Stimulated activated CD8-positive, alpha-beta memory T cell treated with anti-CD3 and anti-CD28 coated beads, Interleukin-7, amount 100 ng/mL, for 48 hours (primary cell): ENCODE data around the gene TMEM272.

Experiments
- DNase-seq, 2 donors: peaks; one replicate each; pipeline ENCODE4 v3.0.0-alpha.2; 2020; ENCODE audit warnings: low read depth in 1 of 2; ENCODE audit errors: extremely low read depth in 1 of 2

TMEM272 gene

DNA sequence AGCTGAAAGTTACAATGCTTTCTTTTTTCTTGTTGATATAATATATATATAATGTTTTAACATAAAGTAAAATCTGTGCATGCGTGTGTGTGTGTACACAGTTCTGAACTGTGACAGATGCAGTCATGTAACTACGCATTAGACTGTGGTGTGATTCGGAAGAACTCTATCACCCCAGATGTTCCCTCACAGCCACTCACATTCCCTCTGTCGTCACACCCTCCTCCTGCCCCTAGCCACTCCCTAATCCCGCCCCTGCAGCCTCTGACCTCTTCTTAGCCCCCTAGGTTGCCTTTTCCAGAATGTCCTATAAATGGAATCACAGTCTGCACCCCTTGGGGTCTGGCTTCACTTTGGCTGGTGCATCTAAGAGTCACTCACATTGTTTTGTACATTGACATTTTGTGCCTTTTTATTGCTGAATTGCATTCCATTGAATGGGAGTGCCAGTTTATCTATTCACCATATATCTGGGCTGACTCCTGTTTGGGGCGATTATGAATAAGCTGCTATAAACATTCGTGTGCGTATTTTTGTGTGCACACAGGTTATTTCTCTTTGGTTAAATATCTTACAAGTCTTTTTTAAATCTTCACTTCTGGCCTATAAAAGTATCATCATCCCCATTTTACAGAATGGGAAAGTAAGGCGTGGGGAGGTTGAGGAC, 61.4 kb downstream of the TMEM272 start:
- no peak for DNase-seq

DNA sequence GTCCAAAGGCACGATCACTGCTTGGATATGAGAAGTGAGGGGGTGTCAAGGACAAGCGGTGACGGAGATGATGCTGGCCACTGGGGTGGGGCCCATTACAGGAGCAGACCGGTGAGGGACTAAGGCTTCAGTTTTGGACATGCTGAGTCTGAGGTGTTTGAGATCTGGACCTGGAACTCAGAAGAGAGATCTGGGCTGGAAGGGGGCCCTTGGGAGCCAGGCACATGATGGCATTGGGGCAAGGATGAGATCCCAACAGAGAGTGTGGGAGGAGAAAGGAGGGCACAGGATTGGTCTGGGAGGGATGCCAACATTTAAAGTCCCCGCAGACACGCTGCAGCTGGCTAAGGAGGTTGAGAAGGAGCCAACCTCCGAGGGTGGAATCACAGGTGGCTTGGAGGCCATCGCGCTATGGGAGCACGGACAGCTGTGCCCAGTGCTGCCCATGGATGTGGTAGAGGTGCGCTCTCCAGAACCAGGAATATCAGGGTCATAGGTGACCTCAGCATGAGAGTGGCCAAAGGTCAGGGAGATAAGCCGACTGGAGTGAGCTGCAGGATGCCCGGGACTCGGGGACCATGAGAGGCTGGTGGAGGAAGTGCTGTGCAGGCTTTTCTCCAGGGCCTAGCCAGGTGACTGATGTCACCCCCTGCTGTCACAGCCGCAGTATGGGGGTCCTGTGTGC, 62.8 kb downstream of the TMEM272 start:
- no peak for DNase-seq

GRCh38 chr13:51781246-51782022, 63.5 kb downstream of the TMEM272 start:
- DNase-seq = no peak

- no peak for DNase-seq
These were observed 64.9 kb downstream of the TMEM272 start for GRCh38 chr13:51780099-51780498.

- DNase-seq = no peak
These were observed 66.6 kb downstream of the TMEM272 start for GRCh38 chr13:51778392-51778791.

GRCh38 chr13:51777921-51778320, 67.1 kb downstream of the TMEM272 start:
- no peak for DNase-seq

DNA sequence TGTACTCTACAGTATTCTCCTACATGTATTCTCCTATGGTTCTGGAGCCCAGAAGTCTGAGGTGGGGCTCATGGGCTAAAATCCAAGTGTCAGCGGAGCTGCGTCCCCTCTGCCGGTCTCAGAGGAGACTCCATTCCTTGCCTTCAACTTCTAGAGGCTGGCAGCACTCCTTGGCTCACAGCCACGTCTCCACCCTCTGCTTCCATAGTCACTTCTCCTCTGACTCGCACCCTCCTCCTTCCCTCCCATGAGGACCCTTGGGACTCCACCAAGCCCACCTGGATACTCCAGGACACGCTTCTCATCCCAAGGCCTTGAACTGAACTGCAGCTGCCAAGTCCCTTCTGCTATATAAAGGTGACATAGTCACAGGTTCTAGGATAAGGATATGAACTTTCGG, 68.8 kb downstream of the TMEM272 start:
- DNase-seq = no peak

DNA sequence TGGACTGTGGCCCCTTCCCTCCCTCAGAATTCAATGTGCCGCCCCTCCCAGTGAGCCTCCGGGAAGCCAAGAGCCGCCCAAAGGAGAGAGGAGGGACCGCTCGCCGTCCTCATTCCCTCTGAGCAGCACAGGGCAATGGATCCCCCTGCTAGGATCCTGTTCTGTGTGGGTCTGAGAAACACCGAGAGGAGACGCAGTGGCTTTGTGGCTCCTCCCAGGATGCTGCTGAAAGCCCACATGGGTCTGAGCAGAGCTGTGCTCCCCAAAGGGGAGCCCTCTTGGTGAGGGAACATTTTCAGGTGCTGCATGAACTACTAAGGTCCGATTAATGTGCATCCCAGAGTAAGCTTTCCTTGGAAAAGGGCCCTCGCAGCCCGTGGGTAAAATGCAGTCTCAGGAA, 71.5 kb downstream of the TMEM272 start:
- no peak for DNase-seq

DNA sequence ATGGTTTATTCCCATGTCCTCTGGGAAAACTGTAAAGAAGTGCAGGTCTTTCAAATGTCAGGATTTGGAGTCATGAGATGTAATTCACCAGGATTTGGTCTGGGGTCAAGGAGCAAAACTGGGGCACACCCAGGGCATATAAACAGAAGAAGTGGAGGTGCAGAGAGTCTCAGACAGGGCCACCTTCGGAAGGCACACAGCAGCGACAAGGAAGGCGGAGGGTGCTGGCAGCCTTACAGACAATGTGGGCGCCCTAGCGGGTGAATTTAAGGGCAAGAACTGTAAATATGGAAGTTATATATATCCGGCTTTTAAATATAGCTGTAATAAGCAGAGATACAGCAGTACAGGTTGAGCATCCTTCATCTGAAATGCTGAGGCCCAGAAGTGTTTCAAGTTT, 72.2 kb downstream of the TMEM272 start:
- no peak for DNase-seq

DNA sequence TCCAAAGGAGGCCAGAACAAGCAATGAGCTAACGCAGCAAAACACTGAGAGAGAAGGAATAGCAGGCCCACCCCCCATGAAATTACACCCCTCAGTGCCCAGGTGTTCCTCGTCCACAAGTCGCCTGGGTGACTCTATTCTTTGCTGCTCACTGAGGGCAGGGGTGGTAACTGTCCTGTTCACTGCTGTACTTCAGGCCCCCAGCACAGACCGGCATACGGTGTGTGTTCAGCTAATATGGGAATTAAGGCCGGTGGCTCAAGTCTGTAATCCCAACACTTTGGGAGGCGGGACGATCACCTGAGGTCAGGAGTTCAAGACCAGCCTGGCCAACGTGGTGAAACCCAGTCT, 72.9 kb downstream of the TMEM272 start:
- DNase-seq = no peak

DNA sequence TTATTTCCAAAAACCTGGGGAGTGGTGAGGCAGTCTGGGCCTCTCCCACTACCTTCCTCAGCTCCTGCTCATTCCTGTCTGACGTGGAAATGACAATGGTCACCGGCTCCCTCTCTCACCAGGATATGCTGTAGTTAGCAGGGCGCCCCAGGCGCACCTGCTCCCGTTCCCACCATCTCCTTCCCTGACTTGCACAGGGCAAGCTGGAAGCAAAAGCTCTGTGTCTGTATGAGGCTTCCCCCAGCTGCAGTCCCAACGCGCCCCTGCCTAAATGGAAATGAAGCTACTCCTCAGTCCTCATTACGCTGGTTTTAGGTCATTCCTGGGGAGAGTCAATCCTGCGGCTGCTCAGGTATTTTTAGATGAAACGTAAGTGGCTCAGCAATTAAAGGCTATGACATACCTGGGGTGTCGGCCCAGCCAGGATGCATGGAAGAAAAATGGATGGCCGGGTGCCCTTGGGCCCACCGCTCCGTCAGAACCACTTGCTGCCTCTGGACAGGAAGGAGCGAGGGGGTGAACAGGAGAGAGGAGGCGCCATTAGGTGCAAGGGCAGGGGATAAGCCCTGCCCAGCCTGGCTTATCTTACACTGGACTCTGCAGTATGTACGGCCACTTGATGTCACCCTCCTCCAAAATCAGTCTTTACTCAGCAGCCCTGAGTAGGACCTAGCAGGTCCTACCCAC, 73.4 kb downstream of the TMEM272 start:
- no peak for DNase-seq

DNA sequence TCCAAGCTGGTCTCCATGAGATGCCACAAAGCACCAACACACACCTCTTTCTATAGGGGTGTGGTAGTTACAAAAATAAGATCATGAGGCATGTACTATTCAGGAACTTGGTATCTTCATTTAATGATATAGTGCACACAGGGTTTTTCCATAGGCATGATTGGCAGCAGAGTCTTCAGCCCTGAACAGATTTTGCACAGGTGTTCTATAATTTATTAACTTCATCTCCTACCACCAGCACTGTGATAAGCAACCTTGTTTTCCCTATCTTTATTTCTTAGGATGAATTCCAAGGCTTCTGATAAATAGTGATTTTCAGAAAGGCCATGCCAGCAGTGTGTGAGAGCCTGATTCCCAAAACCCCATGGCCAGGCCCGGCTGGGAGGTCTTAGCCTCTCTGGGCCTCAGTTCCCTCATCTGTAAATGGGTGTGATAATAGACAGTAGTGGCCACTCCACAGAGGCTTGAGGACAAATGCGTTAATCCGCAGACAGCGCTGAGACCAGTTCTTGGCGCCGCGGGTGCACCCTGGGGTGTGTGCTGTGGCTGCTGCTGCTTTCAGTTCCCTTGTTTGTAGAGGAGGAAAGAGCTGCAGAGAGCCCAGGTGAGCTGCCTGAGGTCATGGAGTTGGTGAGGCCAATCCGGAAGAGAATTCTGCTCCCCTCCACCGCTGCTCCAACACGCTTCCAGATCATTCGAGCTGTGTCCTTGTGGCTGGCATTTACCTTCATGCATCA, 74.1 kb downstream of the TMEM272 start:
- DNase-seq = no peak

DNA sequence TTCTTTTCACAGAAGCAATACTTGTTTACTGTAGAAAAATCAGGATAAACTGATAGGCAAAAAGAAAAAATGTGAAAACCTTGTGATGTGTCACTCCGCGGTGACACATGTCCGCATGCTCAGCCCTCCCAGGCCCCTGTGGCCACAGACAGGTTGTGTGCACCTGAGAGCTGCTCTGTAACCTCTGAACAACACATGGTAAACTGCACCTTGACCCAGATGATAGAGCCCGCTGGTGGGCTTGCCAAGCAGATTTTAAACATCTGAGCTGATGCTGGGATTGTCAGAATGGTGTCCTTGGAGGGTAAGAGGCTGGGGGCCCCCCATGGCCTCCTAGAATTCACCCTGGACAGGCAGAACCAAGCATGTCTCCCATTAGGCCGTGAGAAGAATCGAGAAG, 74.8 kb downstream of the TMEM272 start:
- no peak for DNase-seq

DNA sequence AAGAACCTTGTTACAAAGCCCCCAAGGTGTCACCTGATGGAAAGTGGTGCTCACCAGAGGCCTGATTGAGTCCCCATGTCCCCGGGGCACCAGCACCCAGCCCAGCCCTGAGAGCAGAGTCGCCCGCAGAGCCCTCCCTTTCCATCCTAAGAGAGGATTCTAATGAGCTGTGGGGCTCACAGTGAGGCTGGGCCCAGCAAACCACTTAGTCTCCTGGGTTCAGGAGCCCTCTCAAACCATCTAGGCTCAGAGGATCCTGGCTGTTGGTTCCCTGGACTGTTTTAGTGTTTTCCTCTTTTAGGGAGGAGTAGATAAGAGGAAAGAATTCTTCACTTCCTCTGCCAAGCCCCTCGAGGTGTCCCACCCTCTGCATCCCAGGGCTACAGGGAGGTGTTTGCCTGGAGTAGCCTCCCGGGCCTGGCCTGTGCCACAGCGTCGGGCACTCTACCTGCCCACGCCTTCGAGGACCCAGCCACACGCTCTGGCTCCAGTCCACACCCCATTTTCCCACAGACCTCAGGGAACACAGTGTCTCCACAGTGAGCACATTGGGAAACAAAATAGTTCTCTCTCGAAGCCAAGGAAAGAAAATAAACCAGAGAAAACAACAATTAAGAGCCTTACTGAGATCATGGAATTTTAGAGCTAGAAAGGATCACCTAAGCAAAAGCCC, 75.4 kb downstream of the TMEM272 start:
- DNase-seq = no peak

GRCh38 chr13:51768976-51769375, 76.0 kb downstream of the TMEM272 start:
- DNase-seq = no peak

DNA sequence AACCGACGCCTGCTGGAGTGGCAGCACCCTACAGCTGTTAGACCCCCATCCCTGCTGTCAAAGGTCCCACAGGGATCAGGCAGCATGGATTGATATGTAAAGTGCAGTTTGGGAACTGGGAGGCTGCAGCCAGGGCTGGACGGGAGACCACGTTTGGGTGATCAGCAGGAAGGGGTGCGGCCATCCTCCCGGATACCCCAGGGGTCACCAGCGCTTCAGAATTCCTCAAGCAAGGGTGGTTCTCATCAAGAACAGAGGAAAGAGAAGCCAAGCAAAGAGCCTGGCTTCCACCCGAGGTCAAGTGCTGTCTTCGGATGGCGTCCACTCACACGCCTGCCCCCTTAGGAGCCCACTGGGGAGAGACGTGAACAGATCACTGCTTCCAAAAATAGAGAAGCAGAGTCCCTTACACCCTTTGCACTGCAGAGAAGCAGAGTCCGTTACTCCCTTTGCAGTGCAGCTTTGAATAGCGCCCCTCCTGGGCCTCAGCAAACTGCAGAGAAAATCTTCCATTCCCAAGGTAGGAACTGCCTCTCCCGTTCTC, 76.5 kb downstream of the TMEM272 start:
- no peak for DNase-seq

DNA sequence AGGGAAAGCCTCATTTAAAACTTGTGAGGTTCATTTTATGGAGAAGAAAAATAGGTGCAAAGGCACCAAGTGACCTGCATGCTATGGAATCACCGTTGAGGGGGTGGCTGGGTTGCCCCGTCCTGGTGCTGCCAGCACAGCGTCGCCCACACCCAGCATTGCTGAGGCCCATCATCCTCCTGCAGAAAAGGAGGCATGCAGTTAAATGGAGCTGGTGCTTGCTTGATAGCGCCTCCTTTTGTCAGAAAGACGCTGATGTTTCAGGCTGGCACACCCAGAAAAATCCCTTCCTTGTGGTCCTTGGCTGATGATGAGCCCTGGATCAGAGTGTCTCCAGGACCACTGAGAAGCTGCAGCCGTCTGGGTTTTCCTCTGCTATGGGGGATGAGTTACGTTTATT, 77.9 kb downstream of the TMEM272 start:
- DNase-seq = no peak

- no peak for DNase-seq
These were observed 79.8 kb downstream of the TMEM272 start for GRCh38 chr13:51765142-51765515.

GRCh38 chr13:51764184-51765141, 80.5 kb downstream of the TMEM272 start:
- DNase-seq = peak; percentile 38 to 57
